Astrocyte (in vitro differentiated cells and primary cell): ENCODE results near the gene RANBP3.

Experiments
- EZH2 ChIP-seq: IDR thresholded peaks from 2 replicates; pipeline ENCODE4 v1.6.1; 2012; ENCODE audit warnings: mild to moderate bottlenecking, low read length, inconsistent platforms; ENCODE audit not compliant: insufficient read depth
- TF ChIP-seq, protein P1 (sequence below): IDR thresholded peaks from 2 replicates; pipeline ENCODE4 v1.5.1; 2011; ENCODE audit warnings: low read depth, mild to moderate bottlenecking, inconsistent platforms, low read length, moderate library complexity; ENCODE audit not compliant: insufficient read depth

GRCh38 chr19:5917431-5918107 is 60.4 kb downstream of the RANBP3 start:
- TF ChIP-seq, protein P1, sequence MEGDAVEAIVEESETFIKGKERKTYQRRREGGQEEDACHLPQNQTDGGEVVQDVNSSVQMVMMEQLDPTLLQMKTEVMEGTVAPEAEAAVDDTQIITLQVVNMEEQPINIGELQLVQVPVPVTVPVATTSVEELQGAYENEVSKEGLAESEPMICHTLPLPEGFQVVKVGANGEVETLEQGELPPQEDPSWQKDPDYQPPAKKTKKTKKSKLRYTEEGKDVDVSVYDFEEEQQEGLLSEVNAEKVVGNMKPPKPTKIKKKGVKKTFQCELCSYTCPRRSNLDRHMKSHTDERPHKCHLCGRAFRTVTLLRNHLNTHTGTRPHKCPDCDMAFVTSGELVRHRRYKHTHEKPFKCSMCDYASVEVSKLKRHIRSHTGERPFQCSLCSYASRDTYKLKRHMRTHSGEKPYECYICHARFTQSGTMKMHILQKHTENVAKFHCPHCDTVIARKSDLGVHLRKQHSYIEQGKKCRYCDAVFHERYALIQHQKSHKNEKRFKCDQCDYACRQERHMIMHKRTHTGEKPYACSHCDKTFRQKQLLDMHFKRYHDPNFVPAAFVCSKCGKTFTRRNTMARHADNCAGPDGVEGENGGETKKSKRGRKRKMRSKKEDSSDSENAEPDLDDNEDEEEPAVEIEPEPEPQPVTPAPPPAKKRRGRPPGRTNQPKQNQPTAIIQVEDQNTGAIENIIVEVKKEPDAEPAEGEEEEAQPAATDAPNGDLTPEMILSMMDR = no peak
- TF ChIP-seq EZH2 = no peak
